AG09309 (cell line): Measurements from ENCODE around the gene ASXL1.

Experiments used
- DNase-seq: peaks from one replicate; pipeline ENCODE4 v3.0.0-alpha.2; 2010; ENCODE audit warnings: low read depth
- H3K4me3 ChIP-seq: 2 replicates; pipeline ENCODE4 v1.5.1; 2011; ENCODE audit warnings: mild to moderate bottlenecking, low read depth, low read length, moderate library complexity; ENCODE audit not compliant: control insufficient read depth
- TF ChIP-seq, protein P1 (sequence below): IDR thresholded peaks from 2 replicates; pipeline ENCODE4 v1.5.1; 2011; ENCODE audit warnings: mild to moderate bottlenecking, low read depth, low read length, inconsistent platforms; ENCODE audit not compliant: insufficient read depth, control insufficient read depth; ENCODE audit errors: missing control alignments

Gene ASXL1

GRCh38 chr20:32456869-32457478, 98.8 kb downstream of the ASXL1 start:
- no peak for DNase-seq
- peak overlapping the region; percentile 66 for H3K4me3 ChIP-seq
- TF ChIP-seq, protein P1, sequence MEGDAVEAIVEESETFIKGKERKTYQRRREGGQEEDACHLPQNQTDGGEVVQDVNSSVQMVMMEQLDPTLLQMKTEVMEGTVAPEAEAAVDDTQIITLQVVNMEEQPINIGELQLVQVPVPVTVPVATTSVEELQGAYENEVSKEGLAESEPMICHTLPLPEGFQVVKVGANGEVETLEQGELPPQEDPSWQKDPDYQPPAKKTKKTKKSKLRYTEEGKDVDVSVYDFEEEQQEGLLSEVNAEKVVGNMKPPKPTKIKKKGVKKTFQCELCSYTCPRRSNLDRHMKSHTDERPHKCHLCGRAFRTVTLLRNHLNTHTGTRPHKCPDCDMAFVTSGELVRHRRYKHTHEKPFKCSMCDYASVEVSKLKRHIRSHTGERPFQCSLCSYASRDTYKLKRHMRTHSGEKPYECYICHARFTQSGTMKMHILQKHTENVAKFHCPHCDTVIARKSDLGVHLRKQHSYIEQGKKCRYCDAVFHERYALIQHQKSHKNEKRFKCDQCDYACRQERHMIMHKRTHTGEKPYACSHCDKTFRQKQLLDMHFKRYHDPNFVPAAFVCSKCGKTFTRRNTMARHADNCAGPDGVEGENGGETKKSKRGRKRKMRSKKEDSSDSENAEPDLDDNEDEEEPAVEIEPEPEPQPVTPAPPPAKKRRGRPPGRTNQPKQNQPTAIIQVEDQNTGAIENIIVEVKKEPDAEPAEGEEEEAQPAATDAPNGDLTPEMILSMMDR = peak; percentile 70

DNA sequence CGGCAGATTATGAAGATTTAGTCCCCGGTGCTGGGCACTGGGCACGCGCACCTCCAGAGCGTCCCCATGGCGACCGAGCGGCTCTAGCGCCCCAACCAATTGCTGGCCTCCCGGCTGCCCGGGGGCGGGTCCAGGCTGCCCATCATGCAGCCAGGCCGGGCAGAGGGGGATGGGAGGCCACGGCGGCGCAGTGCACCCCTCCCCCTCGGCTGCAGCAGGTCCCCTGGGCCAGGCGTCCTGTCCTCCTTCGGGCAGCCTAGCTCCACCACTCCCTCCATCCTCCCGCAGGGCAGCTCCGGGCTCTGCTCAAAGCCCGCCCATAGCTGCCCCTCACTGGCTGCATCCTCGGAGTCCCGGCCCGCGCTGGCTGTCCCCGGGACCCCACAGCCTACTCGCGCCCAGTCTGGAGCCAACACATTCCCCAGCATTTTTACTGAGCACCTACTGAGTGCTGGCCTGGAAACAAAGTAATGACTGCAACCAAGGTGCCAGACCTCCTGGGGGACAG, 99.4 kb downstream of the ASXL1 start:
- peak overlapping the region; percentile 66 for H3K4me3 ChIP-seq
- no peak for DNase-seq
- TF ChIP-seq, protein P1 = no peak

- TF ChIP-seq, protein P1 = no peak
- H3K4me3 ChIP-seq = no peak overlapping the region
- no peak for DNase-seq
Observed at GRCh38 chr20:32458061-32458836, 100.1 kb downstream of the ASXL1 start.

- H3K4me3 ChIP-seq = no peak overlapping the region
- DNase-seq = no peak
- TF ChIP-seq, protein P1 = no peak
Observed at GRCh38 chr20:32458837-32459220, 100.7 kb downstream of the ASXL1 start.

GRCh38 chr20:32460231-32460630, 102.1 kb downstream of the ASXL1 start:
- DNase-seq = no peak
- H3K4me3 ChIP-seq = no peak overlapping the region
- TF ChIP-seq, protein P1 = no peak

GRCh38 chr20:32460683-32461320, 102.7 kb downstream of the ASXL1 start:
- TF ChIP-seq, protein P1 = no peak
- no peak overlapping the region for H3K4me3 ChIP-seq
- DNase-seq = no peak
